Trophoblast cell (in vitro differentiated cells and primary cell): ENCODE data around the gene PLPPR3.

Source experiments
- DNase-seq, 2 donors: peaks; one replicate each; pipeline ENCODE4 v3.0.0-alpha.2; 2016
- H2AFZ ChIP-seq: 2 replicates; pipeline ENCODE4 v1.6.1; 2013; ENCODE audit warnings: low read length, moderate library complexity, mild to moderate bottlenecking; ENCODE audit not compliant: insufficient read depth, poor library complexity
- H2AK5ac ChIP-seq: 2 replicates; pipeline ENCODE4 v1.6.1; 2013; ENCODE audit warnings: mild to moderate bottlenecking, low read length
- H2BK120ac ChIP-seq: 2 replicates; pipeline ENCODE4 v1.6.1; 2013; ENCODE audit warnings: low read length, mild to moderate bottlenecking, moderate library complexity; ENCODE audit not compliant: insufficient read depth, poor library complexity
- H2BK12ac ChIP-seq: 2 replicates; pipeline ENCODE4 v1.6.1; 2013; ENCODE audit warnings: mild to moderate bottlenecking, low read length, moderate library complexity
- H2BK5ac ChIP-seq: 2 replicates; pipeline ENCODE4 v1.6.1; 2013; ENCODE audit warnings: low read length, low read depth, moderate library complexity, mild to moderate bottlenecking; ENCODE audit not compliant: poor library complexity
- H3K14ac ChIP-seq: 2 replicates; pipeline ENCODE4 v1.6.1; 2013; ENCODE audit warnings: mild to moderate bottlenecking, low read length
- H3K18ac ChIP-seq: 2 replicates; pipeline ENCODE4 v1.6.1; 2013; ENCODE audit warnings: mild to moderate bottlenecking, low read length
- H3K23ac ChIP-seq: 2 replicates; pipeline ENCODE4 v1.6.1; 2013; ENCODE audit warnings: low read length
- H3K27ac ChIP-seq: 2 replicates; pipeline ENCODE4 v1.5.1; 2013; ENCODE audit warnings: low read depth, mild to moderate bottlenecking, inconsistent platforms, low read length, moderate library complexity
- H3K27me3 ChIP-seq: 2 replicates; pipeline ENCODE4 v1.6.1; 2013; ENCODE audit warnings: inconsistent platforms, mild to moderate bottlenecking, low read length, moderate library complexity; ENCODE audit not compliant: insufficient read depth
- H3K36me3 ChIP-seq, 2 experiments: 1 replicate in 1 of 2; 2 replicates in 1 of 2; pipeline ENCODE4 v1.6.1; 2013; ENCODE audit warnings: low read length in 2 of 2, mild to moderate bottlenecking in 2 of 2, moderate library complexity in 1 of 2; ENCODE audit not compliant: insufficient read depth in 2 of 2, control insufficient read depth in 1 of 2
- H3K4ac ChIP-seq: 2 replicates; pipeline ENCODE4 v1.6.1; 2013; ENCODE audit warnings: low read depth, mild to moderate bottlenecking, low read length, moderate library complexity
- H3K4me1 ChIP-seq, 2 experiments: 1 replicate in 1 of 2; 2 replicates in 1 of 2; pipeline ENCODE4 v1.6.1; 2013; ENCODE audit warnings: low read length in 2 of 2, mild to moderate bottlenecking in 2 of 2, moderate library complexity in 1 of 2; ENCODE audit not compliant: insufficient read depth in 2 of 2, control insufficient read depth in 1 of 2
- H3K4me2 ChIP-seq: 2 replicates; pipeline ENCODE4 v1.6.1; 2013; ENCODE audit warnings: inconsistent platforms, mild to moderate bottlenecking, low read length, moderate library complexity
- H3K4me3 ChIP-seq: 2 replicates; pipeline ENCODE4 v1.5.1; 2013; ENCODE audit warnings: mild to moderate bottlenecking, low read depth, low read length, inconsistent platforms
- H3K79me1 ChIP-seq: one replicate; pipeline ENCODE4 v1.6.1; 2013; ENCODE audit warnings: low read length
- H3K79me2 ChIP-seq: 2 replicates; pipeline ENCODE4 v1.6.1; 2013; ENCODE audit warnings: low read length, mild to moderate bottlenecking; ENCODE audit not compliant: control insufficient read depth, insufficient read depth, poor library complexity
- H3K9ac ChIP-seq: 2 replicates; pipeline ENCODE4 v1.6.1; 2013; ENCODE audit warnings: mild to moderate bottlenecking, low read length
- H3K9me3 ChIP-seq: 2 replicates; pipeline ENCODE4 v1.6.1; 2013; ENCODE audit warnings: low read depth, mild to moderate bottlenecking, control low read depth, inconsistent platforms, low read length; ENCODE audit not compliant: insufficient read depth
- H4K12ac ChIP-seq: 2 replicates; pipeline ENCODE4 v1.6.1; 2013; ENCODE audit warnings: low read depth, mild to moderate bottlenecking, low read length, moderate library complexity
- H4K8ac ChIP-seq: 2 replicates; pipeline ENCODE4 v1.6.1; 2013; ENCODE audit warnings: low read depth, mild to moderate bottlenecking, low read length, moderate library complexity
- H4K91ac ChIP-seq: one replicate; pipeline ENCODE4 v1.6.1; 2013; ENCODE audit warnings: low read depth, mild to moderate bottlenecking, low read length, moderate library complexity
- WGBS: extraction: QIAGEN DNeasy Blood & Tissue Kit; methylation state at CpG from one replicate; pipeline ENCODE4 v1.1.7; 2013; ENCODE audit warnings: missing lambda C conversion rate; ENCODE audit not compliant: insufficient read length, insufficient coverage; ENCODE audit errors: extremely low coverage; 5-methylcytosine and 5-hydroxymethylcytosine counted together

Gene PLPPR3

DNA sequence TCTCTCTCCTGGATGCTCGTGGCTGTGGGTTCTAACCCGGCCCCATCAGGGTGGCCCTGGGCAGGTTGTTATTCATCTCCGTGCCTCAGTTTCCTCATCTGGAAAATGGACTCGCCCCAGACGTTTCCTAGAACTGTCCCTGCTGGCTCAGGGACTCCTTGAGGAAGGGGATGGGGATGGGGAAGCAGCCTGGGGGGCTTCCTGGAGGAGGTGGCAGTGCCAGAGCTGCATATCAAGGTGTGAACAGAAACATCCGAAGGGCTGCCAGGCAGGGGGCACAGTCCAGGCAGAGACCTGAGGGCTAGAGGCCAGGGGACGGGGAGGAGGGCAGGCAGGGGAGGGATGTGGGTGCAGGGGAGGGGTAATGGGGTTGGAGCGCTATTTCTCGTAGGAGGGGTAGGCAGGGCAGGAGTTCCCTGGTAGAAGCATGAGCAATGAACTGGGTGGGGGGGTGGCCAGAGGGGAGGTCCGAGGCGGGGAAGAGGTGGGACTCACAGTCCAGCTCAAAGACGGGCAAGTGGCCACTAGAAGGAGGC is 26.7 kb upstream of the PLPPR3 start:
- Histone ChIP-seq H4K8ac (no peak overlapping the region), H2BK5ac (no peak overlapping the region)

DNA sequence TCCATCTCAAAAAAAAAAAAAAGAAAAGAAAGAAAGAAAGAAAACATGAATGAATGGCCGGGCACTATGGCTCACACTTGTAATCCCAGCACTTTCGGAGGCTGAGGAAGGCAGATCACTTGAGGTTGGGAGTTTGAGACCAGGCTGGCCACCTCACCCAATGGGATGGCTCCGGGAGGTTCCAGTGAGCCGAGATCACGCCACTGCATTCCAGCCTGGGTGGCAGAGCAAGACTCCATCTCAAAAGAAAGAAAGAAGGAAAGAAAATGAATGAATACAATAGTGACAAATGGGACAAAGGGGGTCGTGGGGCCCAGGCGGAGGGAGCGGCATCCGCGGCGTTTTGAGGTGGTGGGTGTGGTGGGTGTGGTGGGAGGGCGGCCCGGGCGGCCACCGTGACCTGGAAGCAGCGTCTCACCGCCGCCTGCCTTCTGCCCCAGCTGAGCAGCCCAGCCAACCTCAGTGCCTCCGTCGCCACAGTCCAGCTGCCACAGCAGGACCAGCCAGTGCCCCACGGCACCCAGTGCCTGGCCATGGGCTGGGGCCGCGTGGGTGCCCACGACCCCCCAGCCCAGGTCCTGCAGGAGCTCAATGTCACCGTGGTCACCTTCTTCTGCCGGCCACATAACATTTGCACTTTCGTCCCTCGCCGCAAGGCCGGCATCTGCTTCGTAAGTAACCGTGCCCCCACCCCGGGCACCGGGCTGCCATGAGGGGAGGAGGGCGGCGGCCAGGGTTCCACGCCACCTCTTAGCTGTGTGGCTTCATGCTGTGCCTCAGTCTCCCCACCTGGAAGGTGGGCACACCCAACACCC is 24.2 kb upstream of the PLPPR3 start:
- Histone ChIP-seq H4K91ac (no peak overlapping the region), H3K79me1 (no peaks in the 10 kb centered on the region)

More for the DNA sequence above, 26.7 kb upstream of the PLPPR3 start:
- H3K9me3 ChIP-seq: peaks cover 2% of the 10 kb centered on the region
- no peak overlapping the region for H3K18ac ChIP-seq
- H2AFZ ChIP-seq: no peak overlapping the region
- no peak overlapping the region for H2AK5ac ChIP-seq
- H3K79me2 ChIP-seq: no peaks in the 10 kb centered on the region
- DNase-seq: no peak
- no peak overlapping the region for H3K27ac ChIP-seq
- no CpG with 5 or more reads among the region's 12 CpGs for WGBS
- no peak overlapping the region for H2BK12ac ChIP-seq
- H3K4me1 ChIP-seq: peaks cover 4 to 5% of the 10 kb centered on the region in 2 experiments
- H3K14ac ChIP-seq: no peak overlapping the region
- H4K12ac ChIP-seq: no peak overlapping the region
- no peak overlapping the region for H3K9ac ChIP-seq
- no peaks in the 10 kb centered on the region for H3K79me1 ChIP-seq
- H3K27me3 ChIP-seq: peaks cover 9% of the 10 kb centered on the region
- no peak overlapping the region for H3K23ac ChIP-seq
- H3K4ac ChIP-seq: no peak overlapping the region
- no peak overlapping the region for H3K4me2 ChIP-seq
- no peak overlapping the region for H2BK120ac ChIP-seq
- no peak overlapping the region for H4K91ac ChIP-seq
- no peak overlapping the region for H3K4me3 ChIP-seq
- H3K36me3 ChIP-seq: no peaks in the 10 kb centered on the region

DNA sequence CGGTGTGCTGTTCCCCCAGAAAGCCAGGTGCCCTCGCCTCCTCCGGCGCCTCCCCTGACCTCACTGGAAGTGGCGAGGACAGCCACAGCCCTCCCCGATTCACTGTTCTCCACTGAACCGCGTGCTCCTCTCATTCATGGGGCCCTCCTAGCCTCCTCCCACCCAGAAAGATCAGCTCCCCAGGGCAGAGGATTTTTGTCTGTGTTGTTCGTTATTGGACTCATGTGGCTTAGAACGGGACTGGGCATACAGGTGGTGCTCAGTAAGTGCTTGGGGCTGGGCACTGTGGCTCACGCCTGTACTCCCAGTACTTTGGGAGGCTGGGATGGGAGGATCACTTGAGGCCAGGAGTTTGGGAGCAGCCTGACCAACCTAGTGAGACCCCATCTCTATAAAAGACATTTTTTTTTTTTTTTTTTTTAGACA is 22.8 kb upstream of the PLPPR3 start:
- no peak overlapping the region for H3K4ac ChIP-seq
- H3K9ac ChIP-seq: no peak overlapping the region
- no peak overlapping the region for H2AFZ ChIP-seq
- no peaks in the 10 kb centered on the region for H3K79me1 ChIP-seq
- no peak overlapping the region for H3K4me3 ChIP-seq
- no peak overlapping the region for H2BK5ac ChIP-seq
- H3K36me3 ChIP-seq: no peaks in the 10 kb centered on the region
- no peak overlapping the region for H4K8ac ChIP-seq
- H2BK12ac ChIP-seq: no peak overlapping the region
- no peak overlapping the region for H4K12ac ChIP-seq
- DNase-seq: no peak
- H3K79me2 ChIP-seq: no peaks in the 10 kb centered on the region
- H3K4me1 ChIP-seq: peaks cover 2 to 4% of the 10 kb centered on the region in 2 experiments
- H2BK120ac ChIP-seq: no peak overlapping the region
- no peak overlapping the region for H4K91ac ChIP-seq
- no peak overlapping the region for H3K4me2 ChIP-seq
- WGBS: no CpG with 5 or more reads among the region's 11 CpGs
- H3K9me3 ChIP-seq: peaks cover 6% of the 10 kb centered on the region
- H3K27me3 ChIP-seq: peaks cover 18% of the 10 kb centered on the region
- no peak overlapping the region for H3K14ac ChIP-seq
- H2AK5ac ChIP-seq: no peak overlapping the region
- H3K23ac ChIP-seq: no peak overlapping the region
- no peak overlapping the region for H3K18ac ChIP-seq
- H3K27ac ChIP-seq: no peak overlapping the region

More for the DNA sequence above, 24.2 kb upstream of the PLPPR3 start:
- Histone ChIP-seq H3K23ac (no peak overlapping the region), H3K4ac (no peak overlapping the region), H2AFZ (no peak overlapping the region), H3K4me1 (peaks cover 4 to 7% of the 10 kb centered on the region in 2 experiments), H3K9ac (no peak overlapping the region), H4K8ac (no peak overlapping the region), H2BK12ac (no peak overlapping the region), H3K79me2 (no peaks in the 10 kb centered on the region), H4K12ac (no peak overlapping the region), H2BK5ac (no peak overlapping the region), H3K36me3 (no peaks in the 10 kb centered on the region), H3K14ac (no peak overlapping the region), H3K9me3 (peaks cover 3% of the 10 kb centered on the region), H3K27me3 (peaks cover 18% of the 10 kb centered on the region), H2AK5ac (no peak overlapping the region), H3K4me3 (peak overlapping the region; percentile 20), H3K18ac (no peak overlapping the region), H3K27ac (no peak overlapping the region), H3K4me2 (no peak overlapping the region), H2BK120ac (no peak overlapping the region)
- no CpG with 5 or more reads among the region's 37 CpGs for WGBS
- no peak for DNase-seq

DNA sequence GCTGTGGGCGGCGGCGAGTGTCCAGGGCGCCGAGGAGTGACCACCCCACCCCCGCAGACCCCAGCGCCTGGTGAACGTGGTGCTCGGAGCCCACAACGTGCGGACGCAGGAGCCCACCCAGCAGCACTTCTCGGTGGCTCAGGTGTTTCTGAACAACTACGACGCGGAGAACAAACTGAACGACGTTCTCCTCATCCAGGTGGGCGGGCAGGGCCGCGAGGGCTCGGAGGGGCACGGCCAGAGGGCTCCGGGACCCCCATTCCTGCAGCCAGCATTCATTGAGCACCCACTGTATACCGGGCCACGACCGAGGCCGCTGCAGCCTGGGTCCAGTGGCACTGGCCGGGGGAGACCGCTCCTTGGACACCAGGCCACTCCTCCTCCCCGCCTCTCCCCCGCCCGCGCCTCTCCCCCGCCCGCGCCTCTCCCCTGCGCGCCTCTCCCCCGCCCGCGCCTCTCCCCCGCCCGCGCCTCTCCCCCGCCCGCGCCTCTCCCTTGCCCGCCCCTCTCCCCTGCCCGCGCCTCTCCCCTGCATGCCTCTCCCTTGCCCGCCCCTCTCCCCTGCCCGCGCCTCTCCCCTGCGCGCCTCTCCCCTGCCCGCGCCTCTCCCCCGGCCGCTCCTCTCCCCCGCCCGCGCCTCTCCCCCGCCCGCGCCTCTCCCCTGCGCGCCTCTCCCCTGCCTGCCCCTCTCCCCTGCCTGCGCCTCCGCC is 22.2 kb upstream of the PLPPR3 start:
- no peak overlapping the region for H2AK5ac ChIP-seq
- no peak overlapping the region for H3K18ac ChIP-seq
- no peak overlapping the region for H3K9ac ChIP-seq
- H3K36me3 ChIP-seq: no peaks in the 10 kb centered on the region
- peaks cover 6% of the 10 kb centered on the region for H3K9me3 ChIP-seq
- no peak overlapping the region for H3K27ac ChIP-seq
- H3K4me1 ChIP-seq: peaks cover 2 to 4% of the 10 kb centered on the region in 2 experiments
- no peak overlapping the region for H3K4me2 ChIP-seq
- H3K27me3 ChIP-seq: peaks cover 18% of the 10 kb centered on the region
- no peak overlapping the region for H3K23ac ChIP-seq
- H2BK12ac ChIP-seq: no peak overlapping the region
- WGBS: no CpG with 5 or more reads among the region's 70 CpGs
- no peak overlapping the region for H3K4ac ChIP-seq
- no peak overlapping the region for H3K4me3 ChIP-seq
- H3K79me2 ChIP-seq: no peaks in the 10 kb centered on the region
- H3K14ac ChIP-seq: no peak overlapping the region
- H2BK120ac ChIP-seq: no peak overlapping the region
- H2AFZ ChIP-seq: no peak overlapping the region
- H2BK5ac ChIP-seq: no peak overlapping the region
- H4K91ac ChIP-seq: no peak overlapping the region
- H4K12ac ChIP-seq: no peak overlapping the region
- H3K79me1 ChIP-seq: no peaks in the 10 kb centered on the region
- H4K8ac ChIP-seq: no peak overlapping the region
- DNase-seq: no peak
